Measurements from ENCODE around the gene TAF6L. TPM values are rescaled to one million over a fixed set of nuclear protein-coding genes. Genes with fewer than 3 reads are reported as not detected.
A peak's percentile ranks its signal among the peaks of the same experiment; 100 is the strongest.

TAF6L gene
- total and polyA plus RNA-seq, 10 donors: 11.9 to 37.5 (median 22.4) TPM

GRCh38 chr11:62796281-62796680 is 25.1 kb downstream of the TAF6L start:
- Histone ChIP-seq H3K4me1 (peaks cover 9 to 28% (median 20%) of the 10 kb centered on the region in 6 donors), H3K9me3 (no peaks in the 10 kb centered on the region), H3K27ac (no peak overlapping the region), H3K4me3 (no peak overlapping the region), H3K27me3 (replicated peaks in 1 of 7) (no peaks in the 10 kb centered on the region), H3K36me3 (peaks cover 11 to 94% (median 91%) of the 10 kb centered on the region in 6 donors)
- intact Hi-C loops (cut with DNase I; ENCODE audit: low total_unique reads): no loop called here
- DNase-seq: no peak
- WGBS, 5 donors: 89 to 96% (median 93%) methylated on average over 7 of the region's 7 CpGs
- TF ChIP-seq, protein P1, sequence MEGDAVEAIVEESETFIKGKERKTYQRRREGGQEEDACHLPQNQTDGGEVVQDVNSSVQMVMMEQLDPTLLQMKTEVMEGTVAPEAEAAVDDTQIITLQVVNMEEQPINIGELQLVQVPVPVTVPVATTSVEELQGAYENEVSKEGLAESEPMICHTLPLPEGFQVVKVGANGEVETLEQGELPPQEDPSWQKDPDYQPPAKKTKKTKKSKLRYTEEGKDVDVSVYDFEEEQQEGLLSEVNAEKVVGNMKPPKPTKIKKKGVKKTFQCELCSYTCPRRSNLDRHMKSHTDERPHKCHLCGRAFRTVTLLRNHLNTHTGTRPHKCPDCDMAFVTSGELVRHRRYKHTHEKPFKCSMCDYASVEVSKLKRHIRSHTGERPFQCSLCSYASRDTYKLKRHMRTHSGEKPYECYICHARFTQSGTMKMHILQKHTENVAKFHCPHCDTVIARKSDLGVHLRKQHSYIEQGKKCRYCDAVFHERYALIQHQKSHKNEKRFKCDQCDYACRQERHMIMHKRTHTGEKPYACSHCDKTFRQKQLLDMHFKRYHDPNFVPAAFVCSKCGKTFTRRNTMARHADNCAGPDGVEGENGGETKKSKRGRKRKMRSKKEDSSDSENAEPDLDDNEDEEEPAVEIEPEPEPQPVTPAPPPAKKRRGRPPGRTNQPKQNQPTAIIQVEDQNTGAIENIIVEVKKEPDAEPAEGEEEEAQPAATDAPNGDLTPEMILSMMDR (IDR thresholded peaks at IDR 0.05 in 8 of 11, conservative IDR thresholded peaks at IDR 0.05 in 3 of 11): no peak
- TF ChIP-seq POLR2AphosphoS5 (IDR thresholded peaks at IDR 0.05) (no peak), POLR2A (IDR thresholded peaks at IDR 0.05) (no peak)

DNA sequence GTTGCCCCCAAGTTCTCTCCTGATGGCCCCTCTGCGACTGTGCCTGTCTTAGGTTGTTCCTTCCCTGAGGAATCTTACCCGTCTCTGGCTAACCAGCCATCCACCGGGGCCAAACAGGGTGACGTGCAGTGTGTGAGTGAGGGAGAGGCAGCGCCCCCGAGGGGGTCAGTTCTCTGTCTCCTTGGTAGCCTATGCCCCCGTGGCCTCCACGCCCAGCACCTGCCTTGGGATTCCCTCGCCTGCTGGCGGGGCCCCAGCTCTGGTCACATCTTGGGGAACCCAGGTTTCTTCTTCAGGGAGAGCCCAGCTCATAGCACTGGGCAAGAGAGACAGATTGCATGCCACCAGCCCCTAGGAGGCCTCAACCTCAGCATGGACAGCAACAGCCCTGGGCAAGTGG is 28.3 kb downstream of the TAF6L start:
- peak in 1 of 3 donors; percentile 46 for TF ChIP-seq POLR2AphosphoS5 (IDR thresholded peaks at IDR 0.05)
- no peak for TF ChIP-seq POLR2A (IDR thresholded peaks at IDR 0.05)
- TF ChIP-seq, protein P1 (IDR thresholded peaks at IDR 0.05 in 8 of 11, conservative IDR thresholded peaks at IDR 0.05 in 3 of 11): no peak
- Histone ChIP-seq H3K27me3 (replicated peaks in 1 of 7) (no peaks in the 10 kb centered on the region), H3K9me3 (no peaks in the 10 kb centered on the region), H3K27ac (no peak overlapping the region), H3K36me3 (peaks cover 13 to 94% (median 91%) of the 10 kb centered on the region in 6 donors), H3K4me1 (peaks cover 8 to 38% (median 22%) of the 10 kb centered on the region in 6 donors), H3K4me3 (no peak overlapping the region)
- DNase-seq: no peak
- intact Hi-C loops (cut with DNase I; ENCODE audit: low total_unique reads): no loop called here
- WGBS, 5 donors: 93 to 98% (median 95%) methylated on average over 10 of the region's 10 CpGs

- Histone ChIP-seq H3K27me3 (replicated peaks in 1 of 7) (no peaks in the 10 kb centered on the region), H3K36me3 (peaks cover 13 to 78% (median 75%) of the 10 kb centered on the region in 6 donors), H3K4me3 (no peak overlapping the region), H3K9me3 (no peaks in the 10 kb centered on the region), H3K4me1 (peaks cover 9 to 48% (median 30%) of the 10 kb centered on the region in 6 donors), H3K27ac (no peak overlapping the region)
- WGBS, 5 donors: 76 to 84% (median 80%) methylated on average over 4 of the region's 4 CpGs
- DNase-seq: no peak
- intact Hi-C loops (cut with DNase I; ENCODE audit: low total_unique reads): no loop called here
- TF ChIP-seq, protein P1 (IDR thresholded peaks at IDR 0.05 in 8 of 11, conservative IDR thresholded peaks at IDR 0.05 in 3 of 11): no peak
- TF ChIP-seq POLR2A (IDR thresholded peaks at IDR 0.05) (no peak), POLR2AphosphoS5 (IDR thresholded peaks at IDR 0.05) (no peak)
Measured at GRCh38 chr11:62801071-62801470, 29.9 kb downstream of the TAF6L start.

- no peaks in the 10 kb centered on the region for H3K9me3 ChIP-seq
- intact Hi-C loops (cut with DNase I; ENCODE audit: low total_unique reads): no loop called here
Measured at GRCh38 chr11:62804310-62805075, 33.3 kb downstream of the TAF6L start.

More at GRCh38 chr11:62804310-62805075, 33.3 kb downstream of the TAF6L start:
- TF ChIP-seq, protein P1 (IDR thresholded peaks at IDR 0.05 in 8 of 11, conservative IDR thresholded peaks at IDR 0.05 in 3 of 11): no peak
- TF ChIP-seq POLR2A (IDR thresholded peaks at IDR 0.05) (no peak), POLR2AphosphoS5 (IDR thresholded peaks at IDR 0.05) (no peak)
- Histone ChIP-seq H3K4me1 (peaks cover 13 to 68% (median 43%) of the 10 kb centered on the region in 6 donors), H3K4me3 (peak overlapping the region; percentile 68 to 94 (median 86)), H3K27ac (peak overlapping the region; percentile 86 to 99 (median 96)), H3K27me3 (replicated peaks in 1 of 7) (no peaks in the 10 kb centered on the region), H3K36me3 (peaks cover 11 to 56% (median 41%) of the 10 kb centered on the region in 6 donors)
- DNase-seq: no peak
- 3 to 7% (median 4%) methylated on average over 14 of the region's 14 CpGs for WGBS, 5 donors

Measured in spleen (tissue), 11 donors.